A549 (cell line): ENCODE data around the gene OR2Y1. TPM values are rescaled to one million over a fixed set of nuclear protein-coding genes. Genes with fewer than 3 reads are reported as not detected.

Experiments used
- ATAC-seq, 2 experiments: fragments of 200-7000 bp in 1 of 2; fragments of >200 bp in 1 of 2; cut with Nextera tagmentation in 1 of 2; cut with Tn5 transposase in 1 of 2; 3 replicates each; pipeline versions ENCODE4 v1.8.0 to v1.9.1; 2018 to 2020; ENCODE audit warnings: mild to moderate bottlenecking in 1 of 2, moderate library complexity in 1 of 2
- CTCF ChIA-PET: fragments of 300-600 bp; sonication (Branson Sonifier 250); formaldehyde crosslinking; extraction: SDS; loops from one replicate; lab custom pipeline; 2021; ENCODE audit warnings: antibody characterized with exemption, inconsistent platforms; lab: Yijun Ruan, JAX
- POLR2A ChIA-PET: fragments of 350-600 bp; formaldehyde crosslinking; extraction: SDS; loops from one replicate; lab custom pipeline; 2021; ENCODE audit warnings: antibody characterized with exemption, inconsistent platforms; lab: Yijun Ruan, JAX
- DNase-seq, 2 experiments: peaks; one replicate each; pipeline versions ENCODE4 v3.0.0 to v3.0.0-alpha.2; 2011 to 2016; ENCODE audit warnings: low read depth in 1 of 2, low spot score in 1 of 2
- FAIRE-seq: peaks from 2 replicates; lab custom pipeline; 2011; peaks lifted over from hg19 to GRCh38; lab: Jason Lieb, UNC
- H3K27ac ChIP-seq, 2 experiments: fragments of >200 bp; sonication (Bioruptor Twin); formaldehyde crosslinking; 3 replicates each; pipeline ENCODE4 v1.5.1; 2016 to 2017
- H3K4me1 ChIP-seq: fragments of >200 bp; sonication (Bioruptor Twin); formaldehyde crosslinking; 3 replicates; pipeline ENCODE4 v1.6.1; 2016
- H3K4me2 ChIP-seq: fragments of >200 bp; sonication (Bioruptor Twin); formaldehyde crosslinking; 3 replicates; pipeline ENCODE4 v1.6.1; 2016
- H3K4me3 ChIP-seq: fragments of >200 bp; sonication (Bioruptor Twin); formaldehyde crosslinking; 3 replicates; pipeline ENCODE4 v1.5.1; 2016
- H3K9me3 ChIP-seq: fragments of >200 bp; sonication (Bioruptor Twin); formaldehyde crosslinking; 3 replicates; pipeline ENCODE4 v1.6.1; 2016
- BHLHE40 ChIP-seq: IDR thresholded peaks from 2 replicates; pipeline ENCODE4 v1.6.1; 2012; ENCODE audit warnings: low read depth, low read length, inconsistent platforms
- CBX2 ChIP-seq: fragments of 200-600 bp; sonication (generic); IDR thresholded peaks from 2 replicates; pipeline ENCODE4 v1.6.1; 2016; ENCODE audit warnings: low read depth, mild to moderate bottlenecking, borderline replicate concordance
- CHD2 ChIP-seq: fragments of 150-350 bp; IDR thresholded peaks from 2 replicates; pipeline ENCODE4 v1.6.1; 2014; ENCODE audit warnings: low read length; ENCODE audit not compliant: partially characterized antibody
- CHD4 ChIP-seq: fragments of 200-600 bp; sonication (generic); IDR thresholded peaks from 2 replicates; pipeline ENCODE4 v1.6.1; 2016; ENCODE audit warnings: antibody characterized with exemption, mild to moderate bottlenecking, borderline replicate concordance
- CTCF ChIP-seq: fragments of >200 bp; sonication (Bioruptor Twin); formaldehyde crosslinking; IDR thresholded peaks from 3 replicates; pipeline ENCODE4 v1.5.1; 2016
- E2F6 ChIP-seq: IDR thresholded peaks from 2 replicates; pipeline ENCODE4 v1.6.1; 2012; ENCODE audit warnings: low read depth, borderline replicate concordance
- EHF ChIP-seq: fragments of 250-450 bp; sonication (Bioruptor Pico); IDR thresholded peaks from 2 replicates; pipeline ENCODE4 v1.5.0; 2020; ENCODE audit warnings: mild to moderate bottlenecking
- EHMT2 ChIP-seq: fragments of 200-600 bp; sonication (generic); IDR thresholded peaks from 2 replicates; pipeline ENCODE4 v1.6.1; 2016; ENCODE audit warnings: antibody characterized with exemption, low read depth, mild to moderate bottlenecking, moderate library complexity
- FOSL2 ChIP-seq, 2 experiments: fragments of 450-650 bp in 1 of 2; fragments of >200 bp in 1 of 2; sonication (Bioruptor Twin) in 1 of 2; formaldehyde crosslinking; IDR thresholded peaks; 2 replicates each; pipeline versions ENCODE4 v1.5.0 to v1.6.1; 2016 to 2020; ENCODE audit warnings: mild to moderate bottlenecking in 1 of 2, moderate library complexity in 1 of 2
- FOXS1 ChIP-seq: fragments of 250-450 bp; sonication (Bioruptor Pico); IDR thresholded peaks from 2 replicates; pipeline ENCODE4 v1.5.0; 2020; ENCODE audit warnings: mild to moderate bottlenecking, moderate library complexity
- HOXB13 ChIP-seq: fragments of 250-450 bp; sonication (Bioruptor Pico); IDR thresholded peaks from 2 replicates; pipeline ENCODE4 v1.5.0; 2020; ENCODE audit warnings: low read depth, mild to moderate bottlenecking, moderate library complexity
- MAFK ChIP-seq: fragments of 450-650 bp; IDR thresholded peaks from 2 replicates; pipeline ENCODE4 v1.6.1; 2014; ENCODE audit not compliant: partially characterized antibody
- NR3C1 ChIP-seq: fragments of >200 bp; sonication (Bioruptor Twin); formaldehyde crosslinking; IDR thresholded peaks from 3 replicates; pipeline ENCODE4 v1.6.1; 2017
- POLR2AphosphoS2 ChIP-seq: conservative IDR thresholded peaks from 2 replicates; pipeline ENCODE4 v1.6.1; 2012; ENCODE audit warnings: low read length, improper control_type of control experiment, inconsistent platforms
- RAD21 ChIP-seq, 2 experiments: fragments of >200 bp in 1 of 2; sonication (Bioruptor Twin) in 1 of 2; formaldehyde crosslinking in 1 of 2; IDR thresholded peaks in 1 of 2; conservative IDR thresholded peaks in 1 of 2; 2 replicates in 1 of 2; 3 replicates in 1 of 2; pipeline ENCODE4 v1.6.1; 2012 to 2018; ENCODE audit warnings: inconsistent platforms in 1 of 2
- RCOR1 ChIP-seq: fragments of 150-350 bp; IDR thresholded peaks from 2 replicates; pipeline ENCODE4 v1.6.1; 2014; ENCODE audit warnings: antibody characterized with exemption, low read length, low read depth
- REST ChIP-seq: fragments of 200-600 bp; sonication (generic); IDR thresholded peaks from 2 replicates; pipeline ENCODE4 v1.6.1; 2016; ENCODE audit warnings: antibody characterized with exemption, mild to moderate bottlenecking, moderate library complexity
- RFX5 ChIP-seq: fragments of 450-650 bp; IDR thresholded peaks from 2 replicates; pipeline ENCODE4 v1.7.1; 2014; ENCODE audit warnings: antibody characterized with exemption, mild to moderate bottlenecking, moderate library complexity
- WGBS: methylation state at CpG from one replicate; pipeline ENCODE4 v1.1.6; 2017; ENCODE audit errors: missing lambda C conversion rate; 5-methylcytosine and 5-hydroxymethylcytosine counted together
- polyA plus RNA-seq, 4 experiments: library from polyadenylated mRNA; depleted of rRNA in 3 of 4; stranded (reverse); fragments of >200 nt; fragmentation: RNase III in 1 of 4; extraction: RNeasy Plus Mini Kit Qiagen cat#74134 plus additional on column Dnase treatment in 1 of 4; gene quantifications; 2 replicates in 3 of 4; 3 replicates in 1 of 4; pipeline ENCODE4 v1.2.3, GENCODE V29; 2011 to 2017
- small RNA-seq, 6 experiments: library from RNA; depleted of rRNA; stranded (forward); fragments of <200 nt; gene quantifications; one replicate each; pipeline ENCODE3, GENCODE V24; 2012

The OR2Y1 gene
- polyA plus RNA-seq, 2 of the 4 experiments (the other 2 are of a cell fraction) = not detected

GRCh38 chr5:180690562-180690961, 49.3 kb downstream of the OR2Y1 start:
- H3K4me2 ChIP-seq = no peak overlapping the region
- no peak overlapping the region for H3K4me3 ChIP-seq
- CTCF ChIA-PET = interaction anchor here (1.2 kb wide), 1 partner anchor 27 kb away, joined by 3 read pairs; no protein-coding TSS in a partner anchor
- 0 out of 3 replicates have a peak, but pooled peaks cover 2% of the 10 kb centered on the region for H3K9me3 ChIP-seq
- 37% methylated on average over 6 of the region's 6 CpGs for WGBS
- POLR2A ChIA-PET = no interaction called here
- no peaks in the 10 kb centered on the region for H3K4me1 ChIP-seq
- DNase-seq = no peak
- no peak for TF ChIP-seq REST
- TF ChIP-seq RCOR1 = no peak
- no peak for TF ChIP-seq RAD21 (conservative IDR thresholded peaks at IDR 0.05 in 1 of 2, IDR thresholded peaks at IDR 0.05 in 1 of 2)
- TF ChIP-seq NR3C1 = no peak
- no peak overlapping the region for H3K27ac ChIP-seq
- no peak for FAIRE-seq
- no peak for ATAC-seq

GRCh38 chr5:180689775-180690174, 50.1 kb downstream of the OR2Y1 start:
- WGBS = 55% methylated on average over 7 of the region's 7 CpGs
- FAIRE-seq = no peak

More at GRCh38 chr5:180689775-180690174, 50.1 kb downstream of the OR2Y1 start:
- Histone ChIP-seq H3K9me3 (no peaks in the 10 kb centered on the region), H3K4me1 (no peaks in the 10 kb centered on the region), H3K4me2 (no peak overlapping the region), H3K27ac (no peak overlapping the region), H3K4me3 (no peak overlapping the region)
- DNase-seq (no peak), ATAC-seq (no peak)
- ChIA-PET CTCF (no interaction called here), POLR2A (no interaction called here)
- TF ChIP-seq HOXB13 = no peak
- no peak for TF ChIP-seq EHMT2
- no peak for TF ChIP-seq CTCF
- no peak for TF ChIP-seq BHLHE40
- no peak for TF ChIP-seq EHF (CRISPR knock-in tag)
- no peak for TF ChIP-seq E2F6
- TF ChIP-seq CHD4 = no peak
- no peak for TF ChIP-seq FOXS1
- TF ChIP-seq RCOR1 = no peak
- TF ChIP-seq POLR2AphosphoS2 = no peak
- no peak for TF ChIP-seq MAFK
- no peak for TF ChIP-seq FOSL2 (IDR thresholded peaks at IDR 0.05)
- no peak for TF ChIP-seq FOSL2 (CRISPR knock-in tag; IDR thresholded peaks at IDR 0.05)
- no peak for TF ChIP-seq CBX2
- TF ChIP-seq RFX5 = no peak
- TF ChIP-seq CHD2 = no peak

Small RNA genes lying within 50 kb of the gene (small RNA-seq; reads per million reads assigned to genes)
- 0 to 1.3 (median 0) reads per million in 6 experiments for gene RNU1-17P

Other genes with a start within 250 kb of the OR2Y1 start
- 28.5 and 31.9 TPM in 2 replicates for gene CNOT6, start 245.7 kb downstream of the OR2Y1 start, polyA plus RNA-seq (2011; rRNA removed)
- 16.9 to 18.2 TPM (median 18.1 TPM) in 3 replicates for gene CNOT6, start 245.7 kb downstream of the OR2Y1 start, polyA plus RNA-seq (2017; fragmentation: RNase III; extraction: RNeasy Plus Mini Kit Qiagen cat#74134 plus additional on column Dnase treatment)
- gene SCGB3A1, start 148.6 kb downstream of the OR2Y1 start, polyA plus RNA-seq (2011; rRNA removed) = not detected in 2 replicates
- gene SCGB3A1, start 148.6 kb downstream of the OR2Y1 start, polyA plus RNA-seq (2017; fragmentation: RNase III; extraction: RNeasy Plus Mini Kit Qiagen cat#74134 plus additional on column Dnase treatment) = not detected in 3 replicates
- gene FLT4, start 90.5 kb downstream of the OR2Y1 start, polyA plus RNA-seq (2011; rRNA removed) = 1.7 and 2.0 TPM in 2 replicates
- gene FLT4, start 90.5 kb downstream of the OR2Y1 start, polyA plus RNA-seq (2017; fragmentation: RNase III; extraction: RNeasy Plus Mini Kit Qiagen cat#74134 plus additional on column Dnase treatment) = 2.1 to 3.0 TPM (median 2.6 TPM) in 3 replicates
- 53.0 and 56.3 TPM in 2 replicates for gene MGAT1, start 62.7 kb upstream of the OR2Y1 start, polyA plus RNA-seq (2011; rRNA removed)
- 54.6 to 63.4 TPM (median 61.8 TPM) in 3 replicates for gene MGAT1, start 62.7 kb upstream of the OR2Y1 start, polyA plus RNA-seq (2017; fragmentation: RNase III; extraction: RNeasy Plus Mini Kit Qiagen cat#74134 plus additional on column Dnase treatment)
- gene ZFP62, start 121.2 kb upstream of the OR2Y1 start, polyA plus RNA-seq (2011; rRNA removed) = 19.2 and 23.4 TPM in 2 replicates
- 11.8 to 13.9 TPM (median 13.9 TPM) in 3 replicates for gene ZFP62, start 121.2 kb upstream of the OR2Y1 start, polyA plus RNA-seq (2017; fragmentation: RNase III; extraction: RNeasy Plus Mini Kit Qiagen cat#74134 plus additional on column Dnase treatment)
- gene BTNL8, start 159.1 kb upstream of the OR2Y1 start, polyA plus RNA-seq (2011; rRNA removed) = not detected in 2 replicates
- gene BTNL8, start 159.1 kb upstream of the OR2Y1 start, polyA plus RNA-seq (2017; fragmentation: RNase III; extraction: RNeasy Plus Mini Kit Qiagen cat#74134 plus additional on column Dnase treatment) = not detected in 3 replicates
- not detected in 2 replicates for gene BTNL3, start 248.8 kb upstream of the OR2Y1 start, polyA plus RNA-seq (2011; rRNA removed)
- not detected in 3 replicates for gene BTNL3, start 248.8 kb upstream of the OR2Y1 start, polyA plus RNA-seq (2017; fragmentation: RNase III; extraction: RNeasy Plus Mini Kit Qiagen cat#74134 plus additional on column Dnase treatment)